SK-N-SH (cell line): ENCODE data around the gene STOML2. TPM values are rescaled to one million over a fixed set of nuclear protein-coding genes. Genes with fewer than 3 reads are reported as not detected.

Experiments
- CTCF ChIA-PET: fragments of 300-600, 350-600 bp; formaldehyde crosslinking; extraction: SDS; loops from one replicate; lab custom pipeline; 2021; lab: Yijun Ruan, JAX
- POLR2A ChIA-PET: fragments of 350-600 bp; sonication (Branson Sonifier 250); formaldehyde crosslinking; extraction: SDS; loops from one replicate; lab custom pipeline; 2020; ENCODE audit warnings: antibody characterized with exemption, inconsistent platforms; lab: Yijun Ruan, JAX
- DNase-seq: peaks from one replicate; pipeline ENCODE4 v3.0.0; 2012
- H2AFZ ChIP-seq: fragments of 200-600 bp; sonication (generic); 2 replicates; pipeline ENCODE4 v1.8.1; 2016; ENCODE audit warnings: antibody characterized with exemption, mild to moderate bottlenecking, low read depth
- H3F3A ChIP-seq: fragments of 200-600 bp; sonication (generic); replicated peaks from 2 replicates; pipeline ENCODE3; 2016; ENCODE audit warnings: antibody characterized with exemption, mild to moderate bottlenecking; ENCODE audit not compliant: insufficient read depth
- H3K27ac ChIP-seq, 2 experiments: fragments of 200-500 bp in 1 of 2; fragments of 200-600 bp in 1 of 2; sonication (Bioruptor generic) in 1 of 2; sonication (generic), shearing (Covaris generic) in 1 of 2; 2 replicates each; pipeline versions ENCODE4 v1.5.1 to v1.6.1; 2014 to 2016; ENCODE audit warnings: low read depth in 2 of 2, inconsistent platforms in 1 of 2, low read length in 1 of 2, mild to moderate bottlenecking in 1 of 2, mixed read lengths in 1 of 2
- H3K27me3 ChIP-seq: fragments of 200-600 bp; sonication (generic), shearing (Covaris generic); 2 replicates; pipeline ENCODE4 v1.6.1; 2016; ENCODE audit warnings: mixed run types; ENCODE audit not compliant: insufficient read depth
- H3K36me3 ChIP-seq, 2 experiments: fragments of 200-500 bp in 1 of 2; fragments of 200-600 bp in 1 of 2; sonication (Bioruptor generic) in 1 of 2; sonication (generic) in 1 of 2; replicated peaks in 1 of 2; 2 replicates each; pipeline versions ENCODE3 to v1.5.1; 2014 to 2016; ENCODE audit warnings: low read length in 1 of 2, mild to moderate bottlenecking in 1 of 2; ENCODE audit not compliant: insufficient read depth in 2 of 2, control insufficient read depth in 1 of 2
- H3K4me1 ChIP-seq, 2 experiments: fragments of 200-500 bp in 1 of 2; fragments of 200-600 bp in 1 of 2; sonication (Bioruptor generic) in 1 of 2; sonication (generic), shearing (Covaris generic) in 1 of 2; 2 replicates each; pipeline versions ENCODE4 v1.5.1 to v1.6.1; 2014 to 2016; ENCODE audit warnings: low read depth in 1 of 2, low read length in 1 of 2, mixed run types in 1 of 2; ENCODE audit not compliant: insufficient read depth in 2 of 2, control insufficient read depth in 1 of 2
- H3K4me2 ChIP-seq: fragments of 200-600 bp; sonication (generic), shearing (Covaris generic); 2 replicates; pipeline ENCODE4 v1.6.1; 2017; ENCODE audit warnings: mixed run types
- H3K4me3 ChIP-seq, 2 experiments: fragments of 200-500 bp in 1 of 2; fragments of 200-600 bp in 1 of 2; sonication (Bioruptor generic) in 1 of 2; sonication (generic), shearing (Covaris generic) in 1 of 2; 2 replicates each; pipeline versions ENCODE4 v1.5.1 to v1.8.1; 2014 to 2016; ENCODE audit warnings: low read depth in 2 of 2, inconsistent platforms in 1 of 2, low read length in 1 of 2, mild to moderate bottlenecking in 1 of 2, mixed read lengths in 1 of 2, moderate library complexity in 1 of 2
- H3K79me2 ChIP-seq: fragments of 200-600 bp; sonication (generic); 2 replicates; pipeline ENCODE4 v1.8.1; 2017; ENCODE audit warnings: mild to moderate bottlenecking; ENCODE audit not compliant: insufficient read depth
- H3K9ac ChIP-seq: fragments of 200-600 bp; sonication (generic); 2 replicates; pipeline ENCODE4 v1.6.1; 2017; ENCODE audit warnings: mixed run types
- H3K9me2 ChIP-seq: fragments of 200-600 bp; sonication (generic); 2 replicates; pipeline ENCODE4 v1.6.1; 2017; ENCODE audit warnings: mixed run types
- H3K9me3 ChIP-seq: fragments of 200-600 bp; sonication (generic); 2 replicates; pipeline ENCODE4 v1.6.1; 2017; ENCODE audit warnings: mixed run types, mild to moderate bottlenecking, moderate library complexity
- H4K20me1 ChIP-seq: fragments of 200-600 bp; sonication (generic); 2 replicates; pipeline ENCODE4 v1.6.1; 2017; ENCODE audit warnings: mild to moderate bottlenecking, mixed run types; ENCODE audit not compliant: insufficient read depth
- CHD2 ChIP-seq: fragments of 150-350 bp; IDR thresholded peaks from 2 replicates; pipeline ENCODE4 v1.6.1; 2018; ENCODE audit warnings: low read length; ENCODE audit not compliant: partially characterized antibody
- ELF1 ChIP-seq: IDR thresholded peaks from 2 replicates; pipeline ENCODE4 v1.4.0; 2012
- EZH2phosphoT487 ChIP-seq: fragments of 200-600 bp; sonication (generic); IDR thresholded peaks from 2 replicates; pipeline ENCODE4 v1.6.1; 2017; ENCODE audit warnings: low read depth, mixed run types, mild to moderate bottlenecking, antibody characterized with exemption, moderate library complexity, borderline replicate concordance
- FOXJ3 ChIP-seq: sonication (generic); formaldehyde crosslinking; IDR thresholded peaks from 2 replicates; pipeline ENCODE4 v1.5.1; 2020; ENCODE audit warnings: mild to moderate bottlenecking, missing genetic modification reagents
- FOXM1 ChIP-seq: IDR thresholded peaks from 2 replicates; pipeline ENCODE4 v1.4.0; 2012; ENCODE audit warnings: low read depth, mild to moderate bottlenecking
- JUND ChIP-seq: IDR thresholded peaks from 2 replicates; pipeline ENCODE4 v1.4.0; 2012
- MEF2A ChIP-seq: IDR thresholded peaks from 2 replicates; pipeline ENCODE4 v1.4.0; 2012; ENCODE audit warnings: low read depth, borderline replicate concordance
- MXI1 ChIP-seq: IDR thresholded peaks from 2 replicates; pipeline ENCODE4 v1.6.1; 2012; ENCODE audit warnings: mild to moderate bottlenecking, low read depth, low read length, improper control_type of control experiment
- NFIC ChIP-seq: IDR thresholded peaks from 2 replicates; pipeline ENCODE4 v1.4.0; 2012; ENCODE audit warnings: borderline replicate concordance
- RCOR1 ChIP-seq: fragments of 150-350 bp; IDR thresholded peaks from 2 replicates; pipeline ENCODE4 v1.6.1; 2017; ENCODE audit warnings: antibody characterized with exemption, low read length
- REST ChIP-seq: IDR thresholded peaks from 2 replicates; pipeline ENCODE4 v1.6.1; 2012; ENCODE audit warnings: mild to moderate bottlenecking, low read depth, low read length, moderate library complexity
- RFX5 ChIP-seq: IDR thresholded peaks from 2 replicates; pipeline ENCODE4 v1.6.1; 2012; ENCODE audit warnings: mild to moderate bottlenecking, improper control_type of control experiment, low read length
- RXRA ChIP-seq: IDR thresholded peaks from 2 replicates; pipeline ENCODE4 v1.4.0; 2012; ENCODE audit warnings: low read depth, mild to moderate bottlenecking, borderline replicate concordance
- SIN3A ChIP-seq: IDR thresholded peaks from 2 replicates; pipeline ENCODE4 v1.6.1; 2012; ENCODE audit warnings: low read depth, mild to moderate bottlenecking, low read length, moderate library complexity, borderline replicate concordance
- TEAD4 ChIP-seq: IDR thresholded peaks from 2 replicates; pipeline ENCODE4 v1.4.0; 2012; ENCODE audit warnings: mild to moderate bottlenecking, borderline replicate concordance; ENCODE audit not compliant: insufficient read depth
- USF2 ChIP-seq: fragments of 150-350 bp; IDR thresholded peaks from 2 replicates; pipeline ENCODE4 v1.6.1; 2017; ENCODE audit warnings: antibody characterized with exemption, low read length, low read depth, borderline replicate concordance
- YY1 ChIP-seq: IDR thresholded peaks from 2 replicates; pipeline ENCODE4 v1.4.0; 2012; ENCODE audit warnings: low read depth, mild to moderate bottlenecking
- WGBS: methylation state at CpG from one replicate; pipeline ENCODE4 v1.1.6; 2017; ENCODE audit warnings: low lambda C conversion rate; 5-methylcytosine and 5-hydroxymethylcytosine counted together
- polyA plus RNA-seq, 3 experiments: library from polyadenylated mRNA; depleted of rRNA; stranded (reverse); fragments of >200 nt; gene quantifications; 2 replicates each; pipeline ENCODE4 v1.2.3, GENCODE V29; 2012
- TF ChIP-seq, protein P1 (sequence below): IDR thresholded peaks from 2 replicates; pipeline ENCODE4 v1.4.0; 2012; ENCODE audit warnings: low read depth
- TF ChIP-seq, protein P2 (sequence below): fragments of 150-350 bp; IDR thresholded peaks from 2 replicates; pipeline ENCODE4 v1.6.1; 2016; ENCODE audit warnings: mild to moderate bottlenecking, low read depth, low read length
- TF ChIP-seq, protein P3 (sequence below): fragments of 200-600 bp; sonication (generic); IDR thresholded peaks from 2 replicates; pipeline ENCODE4 v1.6.1; 2017; ENCODE audit warnings: antibody characterized with exemption, mild to moderate bottlenecking, moderate library complexity

STOML2 gene
- polyA plus RNA-seq, 1 of the 3 experiments (the other 2 are of a cell fraction) = 232 TPM

DNA sequence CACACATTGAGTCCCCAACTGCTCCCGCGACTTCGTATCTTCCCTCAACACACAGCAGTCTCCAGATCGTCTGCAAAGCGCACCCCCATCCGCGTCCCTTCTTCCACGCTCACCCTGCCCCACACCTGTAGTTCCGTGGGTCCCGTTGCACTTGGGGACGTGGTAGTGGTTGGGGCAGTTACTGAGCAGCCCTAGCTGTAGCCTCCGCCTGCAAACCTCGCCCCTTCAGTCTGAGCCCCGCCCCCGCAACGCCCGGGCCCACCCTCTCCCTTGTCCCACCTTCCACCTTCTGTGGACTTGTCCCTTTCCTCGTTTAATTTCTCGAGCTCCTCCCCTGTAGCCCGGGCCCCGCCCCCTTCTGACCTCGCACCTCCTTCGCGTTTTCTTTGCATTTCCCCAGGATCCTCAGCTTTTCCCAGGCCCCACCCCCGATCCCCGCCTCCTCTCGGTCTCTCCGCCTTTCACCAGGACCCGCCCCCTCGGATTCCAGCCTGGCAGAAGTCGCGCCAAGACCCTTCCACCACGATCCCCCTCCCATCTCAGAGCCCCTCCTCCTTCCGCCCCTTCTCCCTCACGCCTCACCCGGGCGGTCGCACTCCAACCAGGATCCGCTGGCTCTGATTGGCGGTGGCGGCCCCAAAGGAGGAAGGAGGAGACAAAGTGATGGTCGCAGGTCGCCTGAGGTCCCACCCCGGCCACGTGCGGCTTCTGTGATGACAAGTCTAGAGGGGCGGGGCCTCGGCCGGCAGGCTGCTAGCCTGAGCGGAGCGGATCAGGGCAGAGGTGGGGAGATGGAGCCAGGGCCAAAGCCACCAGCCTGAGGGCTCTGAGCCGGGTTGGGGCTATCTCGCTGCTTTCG, 13.0 kb upstream of the STOML2 start, which contains the start of gene ATOSB (continued):
- TF ChIP-seq, protein P1, sequence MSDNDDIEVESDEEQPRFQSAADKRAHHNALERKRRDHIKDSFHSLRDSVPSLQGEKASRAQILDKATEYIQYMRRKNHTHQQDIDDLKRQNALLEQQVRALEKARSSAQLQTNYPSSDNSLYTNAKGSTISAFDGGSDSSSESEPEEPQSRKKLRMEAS = peak; percentile 95
- peak; percentile 17; the same call in 1 of the 2 replicates for TF ChIP-seq RFX5
- no peak for TF ChIP-seq EZH2phosphoT487
- TF ChIP-seq YY1 = no peak
- peak; percentile 45; the same call in 1 of the 2 replicates for TF ChIP-seq USF2
- TF ChIP-seq NFIC = no peak
- TF ChIP-seq JUND = no peak
- no peak for TF ChIP-seq REST
- TF ChIP-seq TEAD4 = no peak
- TF ChIP-seq ELF1 = no peak
- no peak for TF ChIP-seq FOXM1

DNA sequence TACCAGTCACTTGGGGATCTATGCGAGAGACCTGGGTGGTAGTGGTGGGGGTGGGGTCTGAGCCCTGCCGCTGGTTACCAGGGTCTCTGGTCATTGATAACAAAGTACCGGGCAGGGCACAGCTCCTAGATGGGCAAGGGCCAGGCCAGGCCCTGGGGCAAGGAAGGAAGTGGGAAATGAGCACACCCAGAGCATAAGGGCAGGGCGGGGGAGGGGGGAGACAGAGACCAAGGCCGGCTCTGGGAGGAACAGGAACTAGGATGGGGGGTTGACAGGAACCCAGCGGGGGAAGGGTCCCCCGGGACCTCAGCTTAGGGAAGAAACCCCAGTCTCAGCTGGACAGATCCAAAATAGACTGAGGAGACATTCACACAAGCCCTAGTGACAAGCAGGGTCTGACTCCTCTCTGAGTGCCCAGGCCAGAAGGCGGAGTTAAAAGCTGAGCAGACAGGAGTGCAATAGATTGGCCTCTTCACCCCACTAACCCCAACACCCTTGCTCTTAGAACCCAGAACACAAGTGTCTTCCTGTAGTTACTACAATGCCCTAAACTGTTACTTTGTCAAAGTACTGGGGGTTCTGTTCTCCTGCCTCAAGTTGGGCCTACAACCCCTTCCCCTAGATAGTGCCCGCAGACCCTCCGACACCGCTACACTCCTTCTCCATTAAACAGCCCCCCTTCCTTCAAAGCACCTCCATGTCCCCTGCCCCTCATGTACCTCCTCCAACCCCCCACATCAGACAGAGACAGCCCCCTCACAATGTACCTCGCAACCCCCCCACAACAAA, 12.1 kb upstream of the STOML2 start:
- Histone ChIP-seq H3K9ac (peak overlapping the region; percentile 93), H3K4me3 (peak overlapping the region; percentile 76 to 85), H3K4me2 (peak overlapping the region; percentile 99), H4K20me1 (peaks cover 4% of the 10 kb centered on the region; the same call in 1 of the 2 replicates), H3K27me3 (no peaks in the 10 kb centered on the region), H2AFZ (peak overlapping the region; percentile 58), H3K9me3 (no peaks in the 10 kb centered on the region), H3K27ac (peak overlapping the region; percentile 97 to 98), H3F3A (peaks cover 42% of the 10 kb centered on the region), H3K4me1 (peaks cover 30 to 43% of the 10 kb centered on the region in 2 experiments), H3K9me2 (no peaks in the 10 kb centered on the region), H3K36me3 (peaks cover 0 to 5% of the 10 kb centered on the region in 2 experiments), H3K79me2 (peaks cover 41% of the 10 kb centered on the region)
- ChIA-PET POLR2A (interaction anchor here (0.6 to 3.2 kb wide), 5 partner anchors 12 to 375 kb away, joined by 3 to 35 read pairs (median 6); partner anchors contain the start of genes FANCG, RUSC2, STOML2 and UNC13B), CTCF (interaction anchor here (1.2 to 3.6 kb wide), 14 partner anchors 8 to 550 kb away, joined by 3 to 55 read pairs (median 6); partner anchors contain the start of genes ARHGEF39, PIGO and STOML2)
- peak; percentile 38 for DNase-seq
- WGBS = 16% methylated on average over 12 of the region's 12 CpGs
- peak; percentile 36 for TF ChIP-seq MXI1
- TF ChIP-seq, protein P1 = no peak
- TF ChIP-seq RXRA = no peak
- TF ChIP-seq NFIC = no peak
- TF ChIP-seq, protein P2, sequence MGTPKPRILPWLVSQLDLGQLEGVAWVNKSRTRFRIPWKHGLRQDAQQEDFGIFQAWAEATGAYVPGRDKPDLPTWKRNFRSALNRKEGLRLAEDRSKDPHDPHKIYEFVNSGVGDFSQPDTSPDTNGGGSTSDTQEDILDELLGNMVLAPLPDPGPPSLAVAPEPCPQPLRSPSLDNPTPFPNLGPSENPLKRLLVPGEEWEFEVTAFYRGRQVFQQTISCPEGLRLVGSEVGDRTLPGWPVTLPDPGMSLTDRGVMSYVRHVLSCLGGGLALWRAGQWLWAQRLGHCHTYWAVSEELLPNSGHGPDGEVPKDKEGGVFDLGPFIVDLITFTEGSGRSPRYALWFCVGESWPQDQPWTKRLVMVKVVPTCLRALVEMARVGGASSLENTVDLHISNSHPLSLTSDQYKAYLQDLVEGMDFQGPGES = no peak
- TF ChIP-seq, protein P3, sequence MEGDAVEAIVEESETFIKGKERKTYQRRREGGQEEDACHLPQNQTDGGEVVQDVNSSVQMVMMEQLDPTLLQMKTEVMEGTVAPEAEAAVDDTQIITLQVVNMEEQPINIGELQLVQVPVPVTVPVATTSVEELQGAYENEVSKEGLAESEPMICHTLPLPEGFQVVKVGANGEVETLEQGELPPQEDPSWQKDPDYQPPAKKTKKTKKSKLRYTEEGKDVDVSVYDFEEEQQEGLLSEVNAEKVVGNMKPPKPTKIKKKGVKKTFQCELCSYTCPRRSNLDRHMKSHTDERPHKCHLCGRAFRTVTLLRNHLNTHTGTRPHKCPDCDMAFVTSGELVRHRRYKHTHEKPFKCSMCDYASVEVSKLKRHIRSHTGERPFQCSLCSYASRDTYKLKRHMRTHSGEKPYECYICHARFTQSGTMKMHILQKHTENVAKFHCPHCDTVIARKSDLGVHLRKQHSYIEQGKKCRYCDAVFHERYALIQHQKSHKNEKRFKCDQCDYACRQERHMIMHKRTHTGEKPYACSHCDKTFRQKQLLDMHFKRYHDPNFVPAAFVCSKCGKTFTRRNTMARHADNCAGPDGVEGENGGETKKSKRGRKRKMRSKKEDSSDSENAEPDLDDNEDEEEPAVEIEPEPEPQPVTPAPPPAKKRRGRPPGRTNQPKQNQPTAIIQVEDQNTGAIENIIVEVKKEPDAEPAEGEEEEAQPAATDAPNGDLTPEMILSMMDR = no peak
- no peak for TF ChIP-seq ELF1
- TF ChIP-seq MEF2A = no peak
- TF ChIP-seq SIN3A = no peak; the same call in 1 of the 2 replicates
- TF ChIP-seq CHD2 = peak; percentile 69
- TF ChIP-seq RCOR1 = no peak
- no peak for TF ChIP-seq FOXJ3 (CRISPR knock-in tag)
